HG03558 (cell line): Measurements from ENCODE around the gene PFKFB3.
A peak's percentile ranks its signal among the peaks of the same experiment; 100 is the strongest.
"Not testable (repeated sequence)": the region's sequence is repeated elsewhere in the genome, so short reads cannot be mapped to it uniquely, and the experiment has no call there.

Experiments
- ATAC-seq: cut with Tn5 transposase; IDR thresholded peaks from one replicate; pipeline ENCODE4 v1.9.1; 2021; ENCODE audit warnings: moderate number of reproducible peaks; ENCODE audit not compliant: unreplicated experiment; ENCODE audit errors: extremely low read depth

Gene PFKFB3

DNA sequence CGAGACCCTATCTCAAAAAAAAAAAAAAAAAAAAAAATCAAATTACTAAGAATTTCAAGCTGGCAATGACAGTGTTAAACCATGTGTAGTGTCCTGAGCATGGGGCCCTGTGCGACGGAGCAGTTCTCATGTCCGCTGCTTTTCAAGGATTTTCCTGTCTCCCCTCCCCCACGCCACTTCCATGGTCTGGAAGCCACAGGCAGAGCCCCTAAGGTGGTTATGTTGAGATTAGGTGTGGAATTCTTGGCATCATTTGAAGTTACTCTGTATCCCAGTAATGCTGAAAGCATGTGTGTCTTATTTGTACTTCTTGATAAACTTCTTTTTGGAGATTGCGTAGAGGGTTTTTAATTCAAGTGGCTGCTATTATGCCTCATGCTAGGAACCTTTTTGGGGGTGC is 65.2 kb downstream of the PFKFB3 start:
- ATAC-seq, result no peak

DNA sequence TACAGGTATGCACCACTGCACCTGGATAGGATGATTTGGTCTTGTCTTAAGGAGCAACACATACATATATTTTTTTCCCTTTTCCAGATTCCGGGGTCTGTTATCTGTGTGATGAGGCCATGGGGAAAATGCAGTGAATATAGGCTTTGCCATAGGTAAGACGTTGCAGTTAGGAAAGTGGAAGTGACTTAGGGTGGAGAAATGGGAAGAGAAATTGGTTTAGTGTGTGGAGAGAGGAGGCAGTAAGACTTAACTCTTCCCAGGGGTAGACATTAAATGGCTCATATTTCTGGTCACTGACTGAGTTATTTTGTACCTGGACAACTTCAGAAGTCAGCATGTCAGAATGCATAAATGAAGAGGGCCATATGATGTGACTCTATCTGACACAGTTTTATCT is 66.7 kb downstream of the PFKFB3 start:
- no peak for ATAC-seq

- ATAC-seq, result peak; percentile 53
Observed at GRCh38 chr10:6269953-6270867, 67.5 kb downstream of the PFKFB3 start.

DNA sequence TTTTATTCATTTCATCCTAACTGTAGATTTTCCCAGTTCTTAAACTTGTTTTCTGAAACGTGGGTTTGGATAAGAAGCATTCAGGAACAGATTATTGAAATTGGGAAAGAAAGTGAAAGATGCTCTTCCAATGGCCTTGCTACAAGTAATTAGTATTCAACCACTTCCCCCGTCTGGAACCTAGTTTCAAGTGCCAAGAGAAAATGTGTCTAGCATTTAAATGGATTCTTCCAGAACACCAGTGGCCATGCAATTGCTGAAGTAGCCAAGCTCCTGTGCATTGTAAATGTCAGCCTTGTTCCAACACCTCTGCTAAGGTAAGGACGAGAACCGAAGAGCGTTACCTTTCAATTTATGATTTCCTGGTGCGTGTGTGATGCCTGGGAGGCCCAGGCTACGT is 68.2 kb downstream of the PFKFB3 start:
- ATAC-seq, result no peak

GRCh38 chr10:6271663-6272062 is 68.9 kb downstream of the PFKFB3 start:
- ATAC-seq, result no peak

GRCh38 chr10:6272126-6272525 is 69.4 kb downstream of the PFKFB3 start:
- ATAC-seq, result no peak

GRCh38 chr10:6273351-6273750 is 70.6 kb downstream of the PFKFB3 start:
- no peak for ATAC-seq

DNA sequence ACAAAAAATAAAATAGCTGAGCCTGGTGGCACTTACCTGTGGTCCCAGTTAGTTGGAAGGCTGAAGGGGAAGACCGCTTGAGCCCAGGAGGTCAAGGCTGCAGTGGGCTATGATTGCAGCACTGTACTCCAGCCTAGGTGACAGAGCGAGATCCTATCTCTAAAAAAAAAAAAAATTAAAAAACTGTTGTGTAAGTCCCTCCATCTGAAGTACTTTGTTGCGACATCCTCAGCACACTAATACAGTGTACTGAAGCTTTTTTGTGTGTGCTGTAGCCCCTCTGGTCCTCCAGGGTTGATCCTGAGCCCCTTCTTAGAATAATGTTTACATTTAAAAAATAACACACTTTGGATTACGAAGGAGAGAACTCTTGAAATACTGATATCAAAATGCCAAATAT is 71.3 kb downstream of the PFKFB3 start:
- no peak for ATAC-seq

DNA sequence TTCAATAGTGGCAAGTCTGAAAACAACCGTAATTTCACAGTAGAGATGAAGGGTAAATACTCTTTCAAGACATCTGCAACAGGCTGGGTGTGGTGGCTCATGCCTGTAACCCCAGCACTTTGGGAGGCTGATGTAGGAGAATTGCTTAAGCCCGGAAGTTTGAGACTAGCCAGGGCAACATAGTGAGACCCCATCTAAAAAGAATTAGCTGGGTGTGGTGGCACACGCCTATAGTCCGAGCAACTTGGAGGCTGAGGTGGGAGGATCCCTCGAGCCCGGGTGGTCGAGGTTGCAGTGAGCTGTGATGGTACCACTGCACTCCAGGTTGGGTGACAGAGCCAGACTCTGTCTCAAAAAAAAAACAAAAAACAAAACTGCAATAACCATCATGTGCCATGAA is 71.8 kb downstream of the PFKFB3 start:
- ATAC-seq, result no peak

DNA sequence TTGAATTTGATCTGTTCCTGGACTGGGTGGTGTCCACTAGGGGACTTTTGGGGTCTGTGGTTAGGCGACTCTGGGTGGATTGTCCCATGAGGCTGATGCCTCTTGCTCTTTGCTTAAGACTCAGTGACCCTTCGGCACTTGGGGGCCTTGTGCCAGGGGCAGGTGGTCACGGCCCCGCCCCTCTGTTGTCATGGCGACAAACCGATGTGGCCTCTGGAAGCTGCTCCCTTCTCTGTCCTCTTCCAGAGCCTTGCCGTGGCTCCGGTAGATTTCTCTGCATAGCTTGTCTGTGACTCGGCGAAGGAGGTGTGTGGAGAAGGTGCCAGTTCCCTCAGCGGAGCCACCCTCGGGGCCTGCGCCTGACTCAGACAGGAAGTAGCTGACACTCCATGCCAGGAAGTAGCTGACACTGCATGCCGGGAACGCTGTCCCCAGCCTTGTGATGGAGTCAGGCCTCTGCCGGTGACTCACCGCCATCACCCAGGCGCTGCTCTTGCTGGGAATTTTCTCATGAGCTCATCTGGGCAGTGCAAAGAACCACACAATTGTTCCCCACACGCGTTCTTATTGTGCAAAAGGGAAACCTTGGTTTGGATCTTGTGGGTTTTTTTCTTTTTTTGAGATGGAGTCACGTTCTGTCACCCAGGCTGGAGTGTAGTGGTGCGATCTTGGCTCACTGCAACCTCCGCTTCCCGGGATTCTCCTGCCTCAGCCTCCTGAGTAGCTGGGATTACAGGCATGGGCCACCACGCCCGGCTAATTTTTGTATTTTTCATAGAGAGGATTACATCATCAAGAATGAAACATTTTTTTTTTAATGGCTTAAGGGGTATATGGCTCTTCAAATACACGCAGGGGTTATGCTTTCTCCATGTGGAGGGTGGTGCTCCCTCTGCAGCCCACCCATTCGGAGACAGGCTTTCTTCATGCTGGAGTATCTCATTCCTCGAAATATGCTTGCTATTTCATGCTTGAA is 72.6 kb downstream of the PFKFB3 start:
- ATAC-seq, result no peak

DNA sequence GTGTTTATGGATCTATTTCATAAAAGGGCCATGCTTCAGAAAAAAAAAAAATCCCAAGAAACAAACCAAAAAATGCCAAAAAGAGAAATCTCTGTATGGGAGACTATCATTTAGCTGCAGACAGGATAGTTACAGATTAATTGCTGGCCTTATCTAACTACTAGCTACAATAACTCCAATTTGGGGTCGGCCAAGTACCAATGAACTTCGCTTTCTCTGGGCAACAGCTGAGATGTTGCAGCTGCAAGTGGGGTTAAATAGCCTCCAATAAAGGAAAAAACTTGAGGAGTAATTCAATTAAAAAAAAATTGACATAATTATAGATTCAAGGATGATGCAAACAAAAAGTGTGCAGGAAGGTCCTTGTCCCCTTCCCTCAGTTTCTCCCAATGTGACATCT is 73.6 kb downstream of the PFKFB3 start:
- no peak for ATAC-seq

DNA sequence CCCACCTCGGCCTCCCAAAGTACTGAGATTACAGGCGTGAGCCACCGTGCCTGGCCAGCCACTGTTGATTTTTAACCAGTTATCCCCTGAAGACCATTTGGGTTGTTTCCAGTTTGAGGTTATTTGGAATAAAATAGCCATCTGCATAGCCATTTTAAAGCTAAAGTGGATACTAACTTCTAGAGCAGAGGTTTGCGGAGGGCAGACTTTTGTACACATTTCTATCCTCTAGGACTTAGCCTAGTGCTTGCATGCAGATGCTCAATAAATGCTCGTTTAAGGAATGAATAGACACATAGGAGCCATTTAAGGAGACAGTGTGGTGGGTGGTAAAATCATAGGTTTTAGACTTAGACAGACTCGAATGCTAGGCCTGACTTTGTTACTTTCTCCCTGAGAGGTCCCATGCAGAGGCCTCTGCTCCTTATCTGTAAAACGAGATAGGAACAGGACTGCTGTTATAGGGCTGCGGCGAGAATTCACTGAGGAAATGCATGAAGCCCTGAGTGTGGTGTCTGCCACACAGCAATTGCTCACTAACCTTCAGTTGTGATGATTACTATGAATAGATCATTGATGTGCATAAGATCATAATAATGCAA is 75.9 kb downstream of the PFKFB3 start:
- ATAC-seq, result no peak

DNA sequence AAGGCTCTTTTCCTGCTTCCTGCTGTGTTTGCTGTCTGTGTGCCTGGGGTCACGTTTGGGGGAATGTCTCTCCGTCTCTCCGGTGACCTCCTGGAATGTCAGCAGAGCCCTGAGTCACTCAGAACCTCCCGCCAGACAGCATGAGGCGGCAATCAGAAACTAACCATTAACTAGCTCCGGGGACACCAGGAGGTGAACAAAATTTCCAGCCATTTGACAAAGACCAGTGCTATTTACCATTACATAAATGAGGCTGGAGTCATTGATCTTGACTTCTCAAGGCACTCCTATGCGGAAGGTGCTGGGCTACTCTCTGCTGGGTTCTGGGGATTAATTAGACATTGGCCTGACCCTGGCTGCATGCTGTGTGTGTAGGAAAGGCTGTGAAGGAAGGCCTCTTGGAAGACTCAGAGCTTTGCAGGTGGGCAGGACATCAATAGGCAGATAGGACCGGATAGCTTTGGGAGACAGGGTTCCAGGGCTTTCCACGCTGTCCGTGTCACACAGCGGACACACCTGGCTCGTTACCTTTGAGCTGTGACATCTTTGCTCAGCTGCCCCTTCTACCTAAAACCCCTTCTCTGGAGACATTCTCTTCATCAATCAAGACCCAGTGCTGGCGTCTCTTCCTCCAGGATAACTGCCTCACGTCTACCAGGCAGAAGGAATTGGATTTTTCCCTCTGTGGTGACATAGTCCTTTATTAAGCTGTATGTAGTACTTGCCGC is 77.0 kb downstream of the PFKFB3 start:
- no peak for ATAC-seq

- no peak for ATAC-seq
Observed at GRCh38 chr10:6280291-6280690, 77.6 kb downstream of the PFKFB3 start.

DNA sequence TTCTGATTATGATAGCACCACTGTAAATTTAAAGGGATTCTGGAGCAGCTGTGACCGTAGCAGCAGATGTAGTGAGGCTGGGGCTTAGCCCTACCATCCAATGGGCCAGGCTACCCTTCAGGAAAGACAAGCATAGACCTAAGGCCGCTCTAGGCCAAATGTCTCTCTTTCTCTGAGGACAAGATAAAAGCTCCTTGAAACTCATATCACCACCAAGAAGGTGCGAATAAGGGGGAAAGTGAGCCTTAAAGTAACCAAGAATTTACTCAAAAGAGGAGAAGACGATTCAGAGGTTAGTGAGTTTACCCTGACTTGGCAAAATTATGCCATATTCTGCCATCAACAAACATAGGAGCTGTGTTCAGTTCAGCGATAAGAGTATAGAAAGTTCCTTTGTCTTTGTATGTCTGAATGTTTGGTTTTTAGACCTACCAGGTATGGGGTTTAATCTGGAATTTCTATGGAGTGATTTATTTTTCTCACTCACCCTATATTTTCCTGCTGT is 79.8 kb downstream of the PFKFB3 start:
- ATAC-seq, result no peak

GRCh38 chr10:6283655-6284054 is 80.9 kb downstream of the PFKFB3 start:
- ATAC-seq, result no peak

DNA sequence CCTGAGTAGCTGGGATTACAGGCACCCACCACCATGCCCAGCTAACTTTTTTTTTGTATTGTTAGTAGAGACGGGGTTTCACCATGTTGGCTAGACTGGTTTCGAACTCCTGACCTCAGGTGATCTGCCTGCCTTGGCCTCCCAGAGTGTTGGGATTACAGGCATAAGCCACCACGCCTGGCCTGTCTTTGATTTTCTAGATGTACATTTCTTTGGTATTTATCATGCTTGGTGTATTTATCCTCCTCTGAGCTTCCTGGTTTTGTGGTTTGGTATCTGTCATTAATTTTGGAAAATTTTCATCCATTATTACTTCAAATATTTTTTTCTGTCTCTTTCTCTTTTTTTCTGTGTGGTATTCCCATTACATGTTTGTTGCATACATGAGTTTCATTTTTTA is 87.9 kb downstream of the PFKFB3 start:
- not testable (repeated sequence) for ATAC-seq

- no peak for ATAC-seq
Observed at GRCh38 chr10:6292741-6293151, 90.0 kb downstream of the PFKFB3 start.

DNA sequence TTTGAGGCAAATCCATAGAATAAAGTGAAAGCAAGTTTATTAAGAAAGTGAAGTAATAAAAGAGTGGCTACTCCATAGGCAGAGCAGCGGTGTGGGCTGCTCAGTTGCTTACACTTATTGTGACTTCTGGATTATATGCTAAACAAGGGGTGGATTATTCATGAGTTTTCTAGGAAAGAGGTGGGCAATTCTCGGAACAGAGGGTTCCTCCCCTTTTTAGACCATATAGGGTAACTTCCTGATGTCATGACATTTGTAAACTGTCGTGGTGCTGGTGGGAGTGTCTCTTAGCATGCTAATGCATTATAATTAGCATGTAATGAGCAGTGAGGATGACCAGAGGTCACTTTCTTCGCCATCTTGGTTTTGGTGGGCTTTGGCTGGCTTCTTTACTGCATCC is 93.7 kb downstream of the PFKFB3 start:
- not testable (repeated sequence) for ATAC-seq

DNA sequence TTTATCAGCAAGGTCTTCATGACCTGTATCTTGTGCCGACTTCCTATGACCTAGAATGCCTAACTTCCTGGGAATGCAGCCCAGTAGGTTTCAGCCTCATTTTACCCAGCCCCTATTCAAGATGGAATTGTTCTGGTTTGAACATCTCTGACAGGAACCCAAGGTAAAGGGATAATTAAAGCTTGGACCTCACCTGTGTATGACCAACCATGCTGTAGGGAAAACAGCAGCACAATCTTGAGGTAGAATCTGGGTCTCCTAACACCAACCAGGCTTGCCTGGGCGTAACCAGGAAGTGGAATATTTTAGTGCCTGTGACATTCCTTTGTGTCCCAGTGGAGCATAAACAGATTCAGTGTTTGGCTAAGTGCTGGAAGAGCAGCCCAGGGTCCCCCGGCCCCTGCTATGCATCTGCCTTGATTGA is 94.1 kb downstream of the PFKFB3 start:
- ATAC-seq, result no peak
